Stimulated activated CD4-positive, alpha-beta T cell treated with anti-CD3 and anti-CD28 coated beads, Interleukin-2, amount 100 ng/mL, for 24 hours (primary cell): ENCODE measurements around the gene SYNC.

Experiments used
- DNase-seq, 2 donors: peaks; one replicate each; pipeline ENCODE4 v3.0.0-alpha.2; 2020

SYNC gene

GRCh38 chr1:32702599-32703478 lies at the start of gene SYNC:
SYNC (minus strand) TSS chr1:32702770; CDS start chr1:32702660, 110 bp downstream.
- peak in 1 of 2 donors; percentile 38 for DNase-seq

- DNase-seq: no peak
These were observed 47.2 kb upstream of the SYNC start for GRCh38 chr1:32749771-32750170.

- no peak for DNase-seq
These were observed 46.8 kb upstream of the SYNC start for GRCh38 chr1:32749332-32749731.

GRCh38 chr1:32748926-32749325 lies 46.4 kb upstream of the SYNC start:
- no peak for DNase-seq

GRCh38 chr1:32748348-32748747 lies 45.8 kb upstream of the SYNC start:
- DNase-seq: no peak

GRCh38 chr1:32746130-32746529 lies 43.6 kb upstream of the SYNC start:
- DNase-seq: no peak

GRCh38 chr1:32744071-32744425 lies 41.5 kb upstream of the SYNC start:
- DNase-seq: no peak

- DNase-seq: no peak
These were observed 41.0 kb upstream of the SYNC start for GRCh38 chr1:32743380-32744070.

- DNase-seq: no peak
These were observed 40.4 kb upstream of the SYNC start for GRCh38 chr1:32742956-32743355.

GRCh38 chr1:32742199-32742947 lies 39.8 kb upstream of the SYNC start:
- no peak for DNase-seq

GRCh38 chr1:32741413-32742198 lies 39.0 kb upstream of the SYNC start:
- no peak for DNase-seq

GRCh38 chr1:32741059-32741412 lies 38.5 kb upstream of the SYNC start:
- no peak for DNase-seq

- no peak for DNase-seq
These were observed 34.5 kb upstream of the SYNC start for GRCh38 chr1:32736812-32737791.

- DNase-seq: no peak
These were observed 31.2 kb upstream of the SYNC start for GRCh38 chr1:32733582-32734321.

GRCh38 chr1:32729254-32730046 lies 26.9 kb upstream of the SYNC start:
- DNase-seq: no peak

- DNase-seq: no peak
These were observed 26.0 kb upstream of the SYNC start for GRCh38 chr1:32728413-32729077.

GRCh38 chr1:32727876-32728275 lies 25.3 kb upstream of the SYNC start:
- DNase-seq: no peak

- no peak for DNase-seq
These were observed 23.0 kb upstream of the SYNC start for GRCh38 chr1:32725615-32725982.
